Activated naive CD8-positive, alpha-beta T cell treated with anti-CD3 and anti-CD28 coated beads, Interleukin-2, amount 50 U/mL, for 24 hours (primary cell): ENCODE results near the gene PKDREJ.
A peak's percentile ranks its signal among the peaks of the same experiment; 100 is the strongest.

Source experiments
- ATAC-seq: fragments of 150-1000 bp; cut with Tn5 transposase; one replicate; pipeline ENCODE4 v1.10.0; 2021
- DNase-seq: peaks from one replicate; pipeline ENCODE4 v3.0.0; 2021
- H3K27ac Mint-ChIP-seq: one replicate; pipeline ENCODE4 v1.8.0; 2021; ENCODE audit warnings: mild to moderate bottlenecking, mixed read lengths
- H3K27me3 Mint-ChIP-seq: one replicate; pipeline ENCODE4 v1.8.0; 2021; ENCODE audit warnings: mixed read lengths
- H3K36me3 Mint-ChIP-seq: one replicate; pipeline ENCODE4 v1.8.0; 2021; ENCODE audit warnings: low read depth, mixed read lengths
- H3K4me1 Mint-ChIP-seq: one replicate; pipeline ENCODE4 v1.8.0; 2021; ENCODE audit warnings: mixed read lengths
- H3K4me3 Mint-ChIP-seq: one replicate; pipeline ENCODE4 v1.8.0; 2021; ENCODE audit warnings: mild to moderate bottlenecking, moderate library complexity, mixed read lengths
- H3K9me3 Mint-ChIP-seq: one replicate; pipeline ENCODE4 v1.8.0; 2021; ENCODE audit warnings: mixed read lengths

The PKDREJ gene

DNA sequence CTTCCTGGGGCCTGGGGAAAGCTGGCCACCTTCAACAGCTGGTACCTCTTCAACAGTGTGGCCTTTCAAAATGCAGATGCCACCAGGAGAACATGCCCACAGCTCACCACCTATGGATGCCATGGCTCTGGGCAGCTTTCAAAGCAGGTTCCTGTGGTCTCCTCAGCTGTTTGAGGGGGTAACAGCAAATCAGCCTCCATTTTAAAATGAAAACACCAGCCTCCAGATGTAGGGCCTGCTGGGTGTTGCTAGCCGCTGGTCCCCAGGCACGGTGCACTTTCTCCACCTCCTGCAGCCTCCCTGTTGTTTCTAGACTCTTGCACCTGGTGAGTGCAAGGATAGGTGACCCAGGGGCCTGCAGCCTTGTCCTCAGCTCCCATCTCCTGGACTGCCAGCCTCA is 23.1 kb downstream of the PKDREJ start:
- DNase-seq (no peak), ATAC-seq (no peak)
- H3K4me1 Mint-ChIP-seq, result peaks cover 14% of the 10 kb centered on the region
- H3K36me3 Mint-ChIP-seq, result peaks cover 2% of the 10 kb centered on the region
- no peak overlapping the region for H3K27ac Mint-ChIP-seq
- no peak overlapping the region for H3K4me3 Mint-ChIP-seq
- no peaks in the 10 kb centered on the region for H3K9me3 Mint-ChIP-seq
- H3K27me3 Mint-ChIP-seq, result no peaks in the 10 kb centered on the region

DNA sequence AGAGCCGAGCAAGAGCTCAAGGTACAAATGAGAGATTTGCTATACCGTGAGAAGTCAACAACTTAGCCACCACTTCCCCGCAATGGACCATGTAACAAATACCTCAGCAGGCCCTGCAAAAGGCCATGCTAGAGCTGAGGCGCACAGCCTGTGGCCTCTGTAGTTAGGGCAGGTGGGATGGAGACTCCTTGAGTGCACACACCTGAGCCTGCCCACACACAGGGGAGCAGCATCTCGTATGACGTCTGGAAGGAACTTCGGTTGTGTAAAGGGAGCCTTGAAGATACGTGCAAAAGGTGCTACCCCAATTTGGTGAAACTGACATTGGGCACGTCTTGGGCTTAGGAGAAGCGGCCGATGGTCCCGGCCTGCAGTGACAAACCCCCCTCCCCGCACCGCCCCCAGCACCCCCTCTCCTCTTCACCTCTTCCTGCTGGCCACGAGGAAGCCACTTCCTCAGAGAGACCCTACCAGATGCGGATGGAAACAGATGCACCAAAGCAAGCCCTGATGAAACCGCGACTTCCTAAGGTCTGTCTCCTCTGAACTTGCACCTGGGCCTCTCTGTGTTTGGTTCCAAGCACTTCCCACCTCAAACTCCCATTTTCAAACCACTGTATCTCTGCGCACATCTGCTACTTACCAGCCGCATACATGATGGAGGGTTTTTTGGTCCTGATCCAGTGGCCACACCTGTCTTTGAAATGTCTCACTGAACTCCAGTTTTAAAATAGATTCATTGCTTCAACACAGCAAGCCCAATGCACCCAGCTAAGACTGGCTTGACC is 23.7 kb downstream of the PKDREJ start:
- Mint-ChIP-seq H3K36me3 (peaks cover 2% of the 10 kb centered on the region), H3K4me1 (peaks cover 14% of the 10 kb centered on the region), H3K9me3 (no peaks in the 10 kb centered on the region), H3K4me3 (no peak overlapping the region), H3K27ac (peak overlapping the region; percentile 35), H3K27me3 (no peaks in the 10 kb centered on the region)
- no peak for DNase-seq
- ATAC-seq, result no peak

DNA sequence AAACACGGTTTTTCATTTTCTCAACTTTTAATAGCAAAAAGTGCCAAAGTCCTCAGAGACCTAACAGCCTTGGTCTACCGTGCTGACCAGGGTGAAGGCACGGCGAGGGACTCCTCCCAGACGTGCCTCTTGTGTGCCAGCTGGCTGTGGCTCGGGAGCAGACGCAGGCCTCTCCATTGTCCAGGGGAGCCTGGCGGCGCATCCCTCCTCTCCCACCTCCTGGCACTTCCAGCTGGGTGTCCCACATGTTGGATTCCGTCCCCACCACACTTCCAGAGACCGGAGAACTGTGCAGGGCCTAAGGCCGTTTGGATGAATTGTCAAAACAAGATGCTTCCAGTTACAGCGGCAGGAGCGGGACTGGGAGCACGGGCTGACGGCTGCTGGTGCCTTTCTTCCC is 24.6 kb downstream of the PKDREJ start:
- no peak for DNase-seq
- no peaks in the 10 kb centered on the region for H3K27me3 Mint-ChIP-seq
- no peaks in the 10 kb centered on the region for H3K9me3 Mint-ChIP-seq
- H3K4me3 Mint-ChIP-seq, result no peak overlapping the region
- H3K4me1 Mint-ChIP-seq, result peaks cover 14% of the 10 kb centered on the region
- H3K36me3 Mint-ChIP-seq, result peaks cover 2% of the 10 kb centered on the region
- no peak overlapping the region for H3K27ac Mint-ChIP-seq
- ATAC-seq, result no peak

DNA sequence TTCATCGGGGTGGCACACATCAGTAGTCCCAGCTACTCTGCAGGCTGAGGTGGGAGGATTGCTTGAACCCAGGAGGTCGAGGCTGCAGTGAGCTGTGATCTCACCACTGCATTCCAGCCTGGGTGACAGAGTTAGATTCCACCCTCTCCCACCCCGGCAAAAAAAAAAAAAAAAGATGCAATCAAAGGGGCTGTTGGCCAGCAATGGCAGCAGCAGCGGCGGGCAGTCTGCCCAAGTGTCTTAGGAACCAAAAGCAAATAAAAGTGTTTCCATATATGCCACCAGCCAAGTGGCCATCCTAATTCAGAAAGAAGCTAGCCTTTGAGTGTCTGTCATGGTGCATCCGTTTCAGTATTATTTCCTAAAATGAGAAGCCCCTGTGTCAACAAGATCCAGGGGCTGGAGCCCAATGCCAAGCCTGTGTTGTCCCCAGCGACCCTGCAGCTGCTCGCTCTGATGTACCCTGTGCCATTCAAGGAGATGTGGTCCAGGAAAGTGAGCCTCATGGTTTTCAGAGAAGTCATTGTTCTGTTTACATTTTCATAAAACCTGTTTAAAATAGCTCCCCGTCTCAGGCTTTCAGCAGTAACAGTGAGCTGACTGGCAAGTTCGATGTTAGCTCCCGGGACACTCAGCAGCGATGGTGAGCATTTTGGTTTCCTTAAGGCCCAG is 25.6 kb downstream of the PKDREJ start:
- no peak for DNase-seq
- H3K36me3 Mint-ChIP-seq, result peaks cover 2% of the 10 kb centered on the region

DNA sequence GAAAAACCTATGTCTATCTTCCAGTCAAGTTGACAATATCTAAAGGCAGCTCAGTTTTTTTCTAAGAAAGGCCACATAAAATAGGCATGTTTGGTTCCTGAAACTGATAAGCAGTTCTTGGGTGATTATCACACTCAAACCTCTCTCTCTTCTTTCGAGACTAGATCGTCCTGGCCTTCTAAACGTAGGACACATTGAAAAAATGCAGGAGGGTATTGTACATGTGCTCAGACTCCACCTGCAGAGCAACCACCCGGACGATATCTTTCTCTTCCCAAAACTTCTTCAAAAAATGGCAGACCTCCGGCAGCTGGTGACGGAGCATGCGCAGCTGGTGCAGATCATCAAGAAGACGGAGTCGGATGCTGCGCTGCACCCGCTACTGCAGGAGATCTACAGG is 28.2 kb downstream of the PKDREJ start:
- Mint-ChIP-seq H3K27ac (no peak overlapping the region), H3K27me3 (no peaks in the 10 kb centered on the region), H3K4me3 (no peak overlapping the region), H3K36me3 (peaks cover 4% of the 10 kb centered on the region), H3K4me1 (peaks cover 6% of the 10 kb centered on the region), H3K9me3 (no peaks in the 10 kb centered on the region)
- DNase-seq (no peak), ATAC-seq (no peak)

More for the DNA sequence above, 25.6 kb downstream of the PKDREJ start:
- no peaks in the 10 kb centered on the region for H3K9me3 Mint-ChIP-seq
- H3K4me1 Mint-ChIP-seq, result peaks cover 14% of the 10 kb centered on the region
- H3K4me3 Mint-ChIP-seq, result no peak overlapping the region
- no peak overlapping the region for H3K27ac Mint-ChIP-seq
- no peaks in the 10 kb centered on the region for H3K27me3 Mint-ChIP-seq
- no peak for ATAC-seq

DNA sequence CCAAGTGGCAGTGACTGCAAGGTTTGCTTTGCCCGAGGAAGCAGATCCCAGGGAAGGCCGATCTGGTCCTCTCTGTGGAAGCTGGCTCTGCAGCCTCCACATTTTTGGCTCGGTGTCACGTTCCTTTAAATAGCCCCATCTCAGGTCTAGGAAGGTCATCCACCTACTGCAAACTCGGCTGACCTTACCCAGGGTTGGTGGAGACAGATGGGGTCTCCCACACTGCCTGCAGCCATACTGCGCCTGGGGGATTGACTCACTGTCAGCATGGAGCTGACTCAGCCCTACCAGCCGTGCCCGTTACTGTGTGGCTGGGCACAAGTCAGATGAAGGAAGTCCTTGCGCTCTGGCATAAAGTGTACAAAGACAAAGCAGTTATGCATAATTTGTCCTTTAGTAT is 29.9 kb downstream of the PKDREJ start:
- no peak for DNase-seq

DNA sequence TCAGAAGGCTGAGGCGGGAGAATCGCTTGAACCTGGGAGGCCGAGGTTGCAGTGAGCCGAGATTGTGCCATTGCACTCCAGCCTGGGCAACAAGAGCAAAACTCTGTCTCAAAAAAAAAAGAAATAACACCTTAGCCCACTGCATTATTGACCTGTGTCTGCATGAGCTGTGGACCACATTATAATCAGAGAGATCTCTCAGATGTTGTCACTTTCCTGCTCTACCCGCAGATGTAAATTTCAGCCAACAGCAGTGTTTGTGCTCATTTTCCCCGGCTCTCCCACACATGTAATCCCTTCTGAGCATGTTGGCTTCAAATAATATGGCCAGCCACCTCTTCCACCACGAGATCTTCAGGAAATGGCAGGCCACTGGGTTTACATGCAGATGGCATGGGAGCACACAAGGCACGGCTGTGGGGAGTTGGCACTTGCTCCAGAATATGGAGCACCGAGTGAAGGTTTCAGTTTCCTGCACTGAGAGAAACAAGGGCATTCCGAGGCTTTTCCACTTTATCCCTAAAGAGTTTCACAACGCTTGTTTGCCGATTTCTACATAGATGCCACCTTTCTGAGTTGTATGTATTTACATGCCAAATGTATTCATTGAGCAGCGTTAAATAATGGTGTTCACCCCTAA is 32.8 kb downstream of the PKDREJ start:
- H3K27ac Mint-ChIP-seq, result no peak overlapping the region
- H3K4me3 Mint-ChIP-seq, result no peak overlapping the region
- DNase-seq (no peak), ATAC-seq (no peak)
- H3K27me3 Mint-ChIP-seq, result no peaks in the 10 kb centered on the region
- H3K4me1 Mint-ChIP-seq, result no peaks in the 10 kb centered on the region
- H3K9me3 Mint-ChIP-seq, result no peaks in the 10 kb centered on the region
- H3K36me3 Mint-ChIP-seq, result peaks cover 1% of the 10 kb centered on the region

More for the DNA sequence above, 29.9 kb downstream of the PKDREJ start:
- ATAC-seq, result no peak
- peaks cover 4% of the 10 kb centered on the region for H3K36me3 Mint-ChIP-seq
- no peaks in the 10 kb centered on the region for H3K4me1 Mint-ChIP-seq
- H3K9me3 Mint-ChIP-seq, result no peaks in the 10 kb centered on the region
- no peak overlapping the region for H3K27ac Mint-ChIP-seq
- no peaks in the 10 kb centered on the region for H3K27me3 Mint-ChIP-seq
- no peak overlapping the region for H3K4me3 Mint-ChIP-seq

DNA sequence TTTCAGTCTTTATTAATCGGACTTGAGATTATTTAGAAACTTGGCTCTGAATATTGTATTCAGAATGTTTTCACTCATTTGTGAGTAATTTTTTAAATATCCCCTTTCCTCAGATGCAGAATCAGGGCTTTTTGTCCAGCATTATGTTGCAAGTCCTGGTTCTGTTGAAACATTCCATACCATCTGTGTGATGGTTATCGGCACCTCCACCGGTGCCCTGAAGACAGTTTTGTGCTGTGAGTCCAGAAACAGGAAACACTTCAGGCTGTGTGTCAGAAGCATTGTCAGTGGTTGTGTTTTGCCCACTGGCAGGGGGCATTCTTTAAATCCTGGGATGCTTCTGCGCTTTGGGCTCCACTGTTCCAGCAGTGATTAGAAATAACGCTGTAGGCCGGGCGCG is 33.4 kb downstream of the PKDREJ start:
- H3K27me3 Mint-ChIP-seq, result no peaks in the 10 kb centered on the region
- no peaks in the 10 kb centered on the region for H3K4me1 Mint-ChIP-seq
- no peak overlapping the region for H3K4me3 Mint-ChIP-seq
- DNase-seq (no peak), ATAC-seq (no peak)
- peaks cover 1% of the 10 kb centered on the region for H3K36me3 Mint-ChIP-seq
- no peaks in the 10 kb centered on the region for H3K9me3 Mint-ChIP-seq
- no peak overlapping the region for H3K27ac Mint-ChIP-seq

DNA sequence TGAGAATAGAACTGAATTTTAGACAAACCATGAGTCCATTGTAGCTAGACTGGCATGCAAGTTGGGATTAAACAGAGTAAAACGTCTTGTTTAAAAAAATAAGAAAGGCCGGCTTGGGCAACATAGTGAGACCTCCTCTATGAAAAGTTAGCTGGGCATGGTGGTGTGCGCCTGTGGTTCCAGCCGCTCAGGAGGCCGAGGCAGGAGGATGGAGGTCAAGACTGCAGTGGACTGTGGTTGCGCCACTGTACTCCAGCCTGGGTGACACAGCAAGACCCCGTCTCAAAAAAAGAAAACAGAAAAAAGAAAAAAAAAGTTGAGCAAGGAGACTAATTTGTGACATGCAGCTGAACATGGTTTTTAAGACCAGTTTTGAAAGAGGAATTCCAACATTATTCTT is 36.6 kb downstream of the PKDREJ start:
- H3K9me3 Mint-ChIP-seq, result no peaks in the 10 kb centered on the region
- H3K4me1 Mint-ChIP-seq, result no peaks in the 10 kb centered on the region
- peaks cover 1% of the 10 kb centered on the region for H3K36me3 Mint-ChIP-seq
- no peak overlapping the region for H3K27ac Mint-ChIP-seq
- no peak for DNase-seq
- no peak overlapping the region for H3K4me3 Mint-ChIP-seq
- H3K27me3 Mint-ChIP-seq, result no peaks in the 10 kb centered on the region
- ATAC-seq, result no peak

DNA sequence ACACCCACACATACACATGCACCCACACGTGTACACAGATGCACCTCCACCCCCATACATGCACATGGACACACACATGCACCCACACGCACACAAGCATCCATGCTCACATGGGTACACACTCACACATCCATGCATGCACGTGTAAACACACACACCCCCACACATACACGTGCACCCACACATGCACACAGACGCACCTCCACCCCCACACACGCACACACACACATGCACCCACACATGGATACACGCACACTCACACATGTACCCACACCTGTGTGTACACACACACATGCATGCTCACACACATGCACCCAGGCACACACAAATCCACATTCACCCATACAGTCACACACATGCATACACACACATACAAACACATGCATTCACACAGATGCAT is 37.5 kb downstream of the PKDREJ start:
- H3K4me1 Mint-ChIP-seq, result peaks cover 5% of the 10 kb centered on the region
- no peak for ATAC-seq
- H3K4me3 Mint-ChIP-seq, result no peak overlapping the region
- H3K27me3 Mint-ChIP-seq, result no peaks in the 10 kb centered on the region
- H3K27ac Mint-ChIP-seq, result no peak overlapping the region
- H3K9me3 Mint-ChIP-seq, result no peaks in the 10 kb centered on the region
- no peak for DNase-seq
- H3K36me3 Mint-ChIP-seq, result peaks cover 6% of the 10 kb centered on the region

DNA sequence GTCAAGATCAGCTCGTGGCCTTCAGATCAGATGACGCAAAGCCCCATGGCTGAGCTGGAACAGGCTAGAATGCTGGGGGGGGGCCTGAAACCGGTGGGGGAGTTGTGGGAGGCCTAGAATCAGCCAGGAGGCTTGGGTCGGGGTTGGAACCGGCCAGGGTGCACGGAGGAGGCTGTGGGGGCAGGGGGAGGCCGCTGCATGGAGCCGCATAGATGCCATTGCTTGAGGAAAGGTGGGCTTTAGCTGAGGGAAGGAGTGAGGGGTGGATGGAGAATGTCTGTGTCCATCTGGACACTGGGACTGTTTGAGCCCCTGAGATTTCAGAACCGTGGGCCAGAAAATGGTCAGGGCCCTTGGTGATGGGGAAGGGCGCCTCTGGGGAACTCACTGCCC is 38.2 kb downstream of the PKDREJ start:
- ATAC-seq (no peak), DNase-seq (no peak)
- Mint-ChIP-seq H3K27ac (no peak overlapping the region), H3K36me3 (peaks cover 8% of the 10 kb centered on the region), H3K4me3 (no peak overlapping the region), H3K4me1 (peaks cover 5% of the 10 kb centered on the region), H3K9me3 (no peaks in the 10 kb centered on the region), H3K27me3 (no peaks in the 10 kb centered on the region)

DNA sequence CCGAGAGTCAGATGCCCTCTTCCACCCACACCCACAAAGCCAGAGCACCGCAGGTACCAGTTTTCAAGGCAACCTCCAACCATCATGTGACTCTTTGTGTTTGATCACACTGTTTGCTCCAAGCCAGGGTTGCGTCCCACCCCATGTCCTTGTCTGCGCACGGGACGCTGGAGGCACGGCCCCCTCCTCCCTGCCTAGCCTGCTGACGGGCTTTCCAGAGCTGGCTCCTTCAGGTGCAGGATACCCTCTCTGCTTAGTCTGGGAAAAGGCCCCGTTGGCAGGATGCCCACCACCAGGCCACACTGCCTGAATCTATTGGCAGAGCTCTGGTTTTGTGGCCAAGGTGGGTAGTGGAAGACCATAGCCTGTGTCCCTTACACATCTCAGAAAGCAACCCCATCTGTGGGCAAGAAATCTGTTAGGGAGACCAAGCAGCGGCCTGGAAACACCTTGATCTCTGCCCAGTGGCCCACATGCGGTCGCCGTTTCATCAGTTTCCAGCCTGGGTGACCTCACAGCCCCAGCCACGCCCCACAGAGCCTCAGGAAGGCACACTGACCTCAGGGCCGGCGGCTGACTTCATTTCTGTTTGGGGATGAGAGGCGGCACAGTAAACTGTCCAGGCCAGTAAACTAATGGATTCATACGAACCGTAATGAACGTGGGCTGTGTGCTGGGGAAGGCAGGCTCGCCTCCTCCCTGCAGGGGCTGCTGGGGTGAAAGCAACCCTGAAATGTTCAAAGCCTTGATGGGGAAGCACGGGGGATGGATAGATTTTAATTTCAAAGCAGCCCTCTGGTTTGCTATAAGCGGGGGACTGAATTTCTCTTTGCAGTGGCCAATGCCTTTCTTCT is 38.9 kb downstream of the PKDREJ start:
- peaks cover 12% of the 10 kb centered on the region for H3K36me3 Mint-ChIP-seq
- ATAC-seq, result no peak
- no peaks in the 10 kb centered on the region for H3K9me3 Mint-ChIP-seq
- no peak overlapping the region for H3K27ac Mint-ChIP-seq
- H3K4me1 Mint-ChIP-seq, result peaks cover 9% of the 10 kb centered on the region
- no peaks in the 10 kb centered on the region for H3K27me3 Mint-ChIP-seq
- no peak overlapping the region for H3K4me3 Mint-ChIP-seq
- DNase-seq, result no peak

DNA sequence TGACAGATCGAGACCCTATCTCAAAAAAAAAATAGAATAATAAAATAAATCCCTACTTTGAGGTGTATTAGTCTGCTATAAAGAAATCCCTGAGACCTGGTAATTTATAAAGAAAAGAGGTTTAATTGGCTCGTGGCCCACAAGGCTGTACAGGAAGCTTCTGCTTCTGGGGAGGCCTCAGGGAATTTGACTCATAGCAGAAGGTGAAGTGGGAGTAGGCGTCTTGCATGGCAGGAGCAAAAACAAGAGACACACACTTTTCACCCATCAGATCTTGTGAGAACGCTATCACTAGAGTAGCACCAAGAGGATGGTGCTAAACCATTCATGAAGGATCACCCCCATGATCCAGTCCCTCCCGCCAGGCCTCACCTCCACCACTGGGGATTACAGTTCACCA is 42.2 kb downstream of the PKDREJ start:
- DNase-seq, result no peak
- peaks cover 9% of the 10 kb centered on the region for H3K4me1 Mint-ChIP-seq
- H3K36me3 Mint-ChIP-seq, result peaks cover 14% of the 10 kb centered on the region

DNA sequence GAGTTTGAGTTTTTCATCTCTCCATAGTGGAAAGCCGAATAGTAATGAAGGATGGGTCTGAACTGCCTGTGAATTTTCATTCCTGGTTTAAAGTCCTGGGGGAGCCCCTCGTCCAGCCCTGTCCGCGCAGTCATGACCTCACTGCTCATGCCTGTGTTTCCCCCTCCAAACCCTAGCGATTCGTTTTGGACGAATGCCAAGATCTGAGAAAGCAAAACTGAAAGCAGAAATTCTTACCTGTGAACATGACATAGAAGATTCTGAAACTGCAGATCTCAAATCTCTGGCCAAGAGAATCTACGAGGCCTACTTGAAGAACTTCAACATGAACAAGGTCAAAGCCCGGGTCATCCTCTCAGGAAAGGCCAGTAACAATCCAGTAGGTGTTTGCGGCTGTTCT is 43.5 kb downstream of the PKDREJ start:
- ATAC-seq (no peak), DNase-seq (no peak)
- Mint-ChIP-seq H3K27ac (no peak overlapping the region), H3K9me3 (no peaks in the 10 kb centered on the region), H3K36me3 (peaks cover 17% of the 10 kb centered on the region), H3K27me3 (no peaks in the 10 kb centered on the region), H3K4me3 (no peak overlapping the region), H3K4me1 (peaks cover 9% of the 10 kb centered on the region)

More for the DNA sequence above, 42.2 kb downstream of the PKDREJ start:
- Mint-ChIP-seq H3K27me3 (no peaks in the 10 kb centered on the region), H3K27ac (peak overlapping the region; percentile 80), H3K9me3 (no peaks in the 10 kb centered on the region), H3K4me3 (no peak overlapping the region)
- peak; percentile 52 for ATAC-seq
